Mesenchymal stem cell (in vitro differentiated cells and primary cell): ENCODE data around the gene ZSCAN5B.

Experiments
- DNase-seq: peaks from one replicate; pipeline ENCODE4 v3.0.0-alpha.2; 2013
- H2AFZ ChIP-seq: one replicate; pipeline ENCODE4 v1.6.1; 2013; ENCODE audit warnings: low read depth, mild to moderate bottlenecking, control low read depth, inconsistent platforms, low read length, moderate library complexity
- H2AK5ac ChIP-seq: 2 replicates; pipeline ENCODE4 v1.6.1; 2013; ENCODE audit warnings: low read length, moderate library complexity, mild to moderate bottlenecking, inconsistent platforms; ENCODE audit not compliant: severe bottlenecking
- H2BK120ac ChIP-seq: one replicate; pipeline ENCODE4 v1.6.1; 2013; ENCODE audit warnings: low read depth, mild to moderate bottlenecking, inconsistent platforms, low read length, moderate library complexity
- H2BK12ac ChIP-seq, 2 experiments: one replicate each; pipeline ENCODE4 v1.6.1; 2013; ENCODE audit warnings: inconsistent platforms in 2 of 2, low read length in 2 of 2, mild to moderate bottlenecking in 2 of 2, moderate library complexity in 2 of 2, control low read depth in 1 of 2
- H2BK15ac ChIP-seq: one replicate; pipeline ENCODE4 v1.6.1; 2013; ENCODE audit warnings: mild to moderate bottlenecking, low read depth, inconsistent platforms; ENCODE audit not compliant: poor library complexity, severe bottlenecking
- H2BK5ac ChIP-seq: 2 replicates; pipeline ENCODE4 v1.6.1; 2013; ENCODE audit warnings: low read depth, mild to moderate bottlenecking, low read length, control low read depth, inconsistent platforms; ENCODE audit not compliant: poor library complexity, severe bottlenecking
- H3K14ac ChIP-seq, 2 experiments: one replicate each; pipeline ENCODE4 v1.6.1; 2013; ENCODE audit warnings: inconsistent platforms in 2 of 2, low read length in 2 of 2, control low read depth in 1 of 2, mild to moderate bottlenecking in 1 of 2, moderate library complexity in 1 of 2
- H3K18ac ChIP-seq, 2 experiments: one replicate each; pipeline ENCODE4 v1.6.1; 2013; ENCODE audit warnings: inconsistent platforms in 2 of 2, low read length in 2 of 2, control low read depth in 1 of 2, low read depth in 1 of 2, mild to moderate bottlenecking in 1 of 2
- H3K23ac ChIP-seq, 2 experiments: one replicate each; pipeline ENCODE4 v1.6.1; 2013; ENCODE audit warnings: inconsistent platforms in 2 of 2, low read length in 2 of 2, mild to moderate bottlenecking in 2 of 2, moderate library complexity in 2 of 2, control low read depth in 1 of 2
- H3K27ac ChIP-seq: 2 replicates; pipeline ENCODE4 v1.5.1; 2013; ENCODE audit warnings: mild to moderate bottlenecking, moderate library complexity, low read length, control low read depth, inconsistent platforms; ENCODE audit not compliant: poor library complexity, severe bottlenecking
- H3K27me3 ChIP-seq, 2 experiments: 2 replicates each; pipeline versions ENCODE4 v1.6.1 to v1.7.0; 2013; ENCODE audit warnings: low read length in 2 of 2, mild to moderate bottlenecking in 2 of 2, moderate library complexity in 2 of 2, control low read depth in 1 of 2, inconsistent platforms in 1 of 2; ENCODE audit not compliant: control insufficient read depth in 1 of 2, insufficient read depth in 1 of 2
- H3K36me3 ChIP-seq, 2 experiments: 2 replicates each; pipeline versions ENCODE4 v1.6.1 to v1.7.0; 2013; ENCODE audit warnings: low read length in 2 of 2, control low read depth in 1 of 2, inconsistent platforms in 1 of 2, low read depth in 1 of 2, mild to moderate bottlenecking in 1 of 2; ENCODE audit not compliant: insufficient read depth in 2 of 2, control insufficient read depth in 1 of 2
- H3K4ac ChIP-seq, 2 experiments: one replicate each; pipeline ENCODE4 v1.6.1; 2013; ENCODE audit warnings: inconsistent platforms in 2 of 2, low read length in 2 of 2, mild to moderate bottlenecking in 2 of 2, moderate library complexity in 2 of 2, control low read depth in 1 of 2, low read depth in 1 of 2
- H3K4me1 ChIP-seq: 2 replicates; pipeline ENCODE4 v1.6.1; 2013; ENCODE audit warnings: low read depth, low read length, control low read depth; ENCODE audit not compliant: control insufficient read depth, insufficient read depth
- H3K4me2 ChIP-seq: 2 replicates; pipeline ENCODE4 v1.6.1; 2013; ENCODE audit warnings: low read length, mild to moderate bottlenecking, inconsistent platforms; ENCODE audit not compliant: poor library complexity, severe bottlenecking
- H3K4me3 ChIP-seq, 2 experiments: 2 replicates each; pipeline versions ENCODE4 v1.5.1 to v1.7.0; 2013; ENCODE audit warnings: low read length in 2 of 2, mild to moderate bottlenecking in 2 of 2, control low read depth in 1 of 2, low read depth in 1 of 2; ENCODE audit not compliant: insufficient read depth in 1 of 2
- H3K79me1 ChIP-seq: replicated peaks from 2 replicates; pipeline ENCODE4 v1.6.1; 2013; ENCODE audit warnings: mild to moderate bottlenecking, control low read depth, low read length, inconsistent platforms; ENCODE audit not compliant: poor library complexity, severe bottlenecking
- H3K9ac ChIP-seq: 2 replicates; pipeline ENCODE4 v1.7.0; 2013; ENCODE audit warnings: mild to moderate bottlenecking, low read length, moderate library complexity
- H3K9me3 ChIP-seq: 2 replicates; pipeline ENCODE4 v1.7.0; 2013; ENCODE audit warnings: mild to moderate bottlenecking, low read length; ENCODE audit not compliant: control insufficient read depth
- H4K8ac ChIP-seq: one replicate; pipeline ENCODE4 v1.6.1; 2013; ENCODE audit warnings: inconsistent platforms, mild to moderate bottlenecking, low read length, moderate library complexity
- H4K91ac ChIP-seq: one replicate; pipeline ENCODE4 v1.6.1; 2013; ENCODE audit warnings: mild to moderate bottlenecking, low read length, inconsistent platforms
- WGBS: methylation state at CpG from one replicate; pipeline ENCODE4 v1.1.7; 2013; ENCODE audit warnings: mixed read lengths; 5-methylcytosine and 5-hydroxymethylcytosine counted together

Gene ZSCAN5B

GRCh38 chr19:56158170-56158757 lies 39.3 kb downstream of the ZSCAN5B start:
- Histone ChIP-seq H2BK12ac (no peak overlapping the region), H4K8ac (no peak overlapping the region), H3K4me1 (peaks cover 2% of the 10 kb centered on the region), H2AFZ (no peak overlapping the region), H3K4me2 (no peak overlapping the region), H3K36me3 (peaks cover 54 to 80% of the 10 kb centered on the region in 2 experiments), H2AK5ac (no peak overlapping the region), H3K4me3 (no peak overlapping the region), H3K79me1 (peaks cover 15% of the 10 kb centered on the region), H3K14ac (no peak overlapping the region), H3K27ac (no peak overlapping the region), H3K23ac (no peak overlapping the region), H3K27me3 (no peaks in the 10 kb centered on the region), H2BK5ac (no peak overlapping the region), H3K9ac (no peak overlapping the region), H3K9me3 (no peaks in the 10 kb centered on the region), H2BK120ac (no peak overlapping the region), H3K4ac (no peak overlapping the region), H3K18ac (no peak overlapping the region), H4K91ac (no peak overlapping the region), H2BK15ac (no peak overlapping the region)
- no peak for DNase-seq
- 98% methylated on average over 15 of the region's 16 CpGs for WGBS

- no peak for DNase-seq
- Histone ChIP-seq H3K9me3 (no peaks in the 10 kb centered on the region), H2BK12ac (no peak overlapping the region), H2BK120ac (no peak overlapping the region), H2BK15ac (no peak overlapping the region), H3K4me1 (peaks cover 2% of the 10 kb centered on the region), H2AFZ (no peak overlapping the region), H3K4me3 (no peak overlapping the region), H3K79me1 (peaks cover 24% of the 10 kb centered on the region), H3K18ac (no peak overlapping the region), H3K14ac (no peak overlapping the region), H2AK5ac (no peak overlapping the region), H3K4me2 (no peak overlapping the region), H3K27ac (no peak overlapping the region), H4K91ac (no peak overlapping the region), H4K8ac (no peak overlapping the region), H3K4ac (no peak overlapping the region), H2BK5ac (no peak overlapping the region), H3K9ac (no peak overlapping the region), H3K27me3 (no peaks in the 10 kb centered on the region), H3K36me3 (peaks cover 48 to 68% of the 10 kb centered on the region in 2 experiments), H3K23ac (no peak overlapping the region)
- WGBS: 93% methylated on average over 11 of the region's 11 CpGs
Measured at GRCh38 chr19:56156768-56157167, 40.8 kb downstream of the ZSCAN5B start.

- H3K9me3 ChIP-seq: no peaks in the 10 kb centered on the region
- no peak overlapping the region for H3K18ac ChIP-seq
- H2BK12ac ChIP-seq: no peak overlapping the region
- H3K23ac ChIP-seq: no peak overlapping the region
- WGBS: 79% methylated on average over 17 of the region's 17 CpGs
- no peak overlapping the region for H2BK5ac ChIP-seq
- no peak overlapping the region for H2AK5ac ChIP-seq
- no peak overlapping the region for H3K4ac ChIP-seq
- no peak overlapping the region for H3K14ac ChIP-seq
- H3K36me3 ChIP-seq: peaks cover 34 to 55% of the 10 kb centered on the region in 2 experiments
- H3K79me1 ChIP-seq: peaks cover 26% of the 10 kb centered on the region
- H2BK120ac ChIP-seq: no peak overlapping the region
- no peak overlapping the region for H2BK15ac ChIP-seq
- H2AFZ ChIP-seq: no peak overlapping the region
- no peak overlapping the region for H3K27ac ChIP-seq
- DNase-seq: no peak
- no peak overlapping the region for H4K91ac ChIP-seq
- no peak overlapping the region for H4K8ac ChIP-seq
- no peak overlapping the region for H3K4me2 ChIP-seq
- H3K4me3 ChIP-seq: no peak overlapping the region
- H3K9ac ChIP-seq: no peak overlapping the region
- H3K4me1 ChIP-seq: peaks cover 2% of the 10 kb centered on the region
- no peaks in the 10 kb centered on the region for H3K27me3 ChIP-seq
Measured at GRCh38 chr19:56155124-56155687, 42.4 kb downstream of the ZSCAN5B start.

- WGBS: 36% methylated on average over 6 of the region's 6 CpGs
- DNase-seq: no peak
- Histone ChIP-seq H3K36me3 (peaks cover 31 to 52% of the 10 kb centered on the region in 2 experiments), H4K91ac (no peak overlapping the region), H2AK5ac (no peak overlapping the region), H3K79me1 (peaks cover 34% of the 10 kb centered on the region), H3K9ac (no peak overlapping the region), H2BK15ac (no peak overlapping the region), H3K14ac (no peak overlapping the region), H4K8ac (no peak overlapping the region), H3K18ac (no peak overlapping the region), H2BK120ac (no peak overlapping the region), H2BK12ac (no peak overlapping the region), H3K23ac (no peak overlapping the region), H3K27ac (no peak overlapping the region), H2BK5ac (no peak overlapping the region), H3K27me3 (no peaks in the 10 kb centered on the region), H2AFZ (no peak overlapping the region), H3K4me3 (no peak overlapping the region), H3K4me2 (no peak overlapping the region), H3K9me3 (no peaks in the 10 kb centered on the region), H3K4me1 (peaks cover 2% of the 10 kb centered on the region), H3K4ac (no peak overlapping the region)
Measured at GRCh38 chr19:56153507-56153906, 44.1 kb downstream of the ZSCAN5B start.
